SK-N-MC (cell line): ENCODE data around the gene GPR132.

Experiments
- EZH2 ChIP-seq: fragments of 200-600 bp; sonication (generic); IDR thresholded peaks from one replicate; pipeline ENCODE4 v1.6.1; 2017; ENCODE audit warnings: antibody characterized with exemption
- POLR2AphosphoS5 ChIP-seq: IDR thresholded peaks from 2 replicates; pipeline ENCODE4 v1.6.1; 2012; ENCODE audit warnings: mild to moderate bottlenecking, low read depth, low read length, borderline replicate concordance

- no peak for TF ChIP-seq EZH2
- no peak for TF ChIP-seq POLR2AphosphoS5
Observed at GRCh38 chr14:105043641-105044040, 21.6 kb downstream of the GPR132 start.
